ENCODE data around the gene TSPEAR. TPM values are rescaled to one million over a fixed set of nuclear protein-coding genes. Genes with fewer than 3 reads are reported as not detected.
A peak's percentile ranks its signal among the peaks of the same experiment; 100 is the strongest.

The TSPEAR gene
- total RNA-seq, 4 donors from 2014 or later: not detected

DNA sequence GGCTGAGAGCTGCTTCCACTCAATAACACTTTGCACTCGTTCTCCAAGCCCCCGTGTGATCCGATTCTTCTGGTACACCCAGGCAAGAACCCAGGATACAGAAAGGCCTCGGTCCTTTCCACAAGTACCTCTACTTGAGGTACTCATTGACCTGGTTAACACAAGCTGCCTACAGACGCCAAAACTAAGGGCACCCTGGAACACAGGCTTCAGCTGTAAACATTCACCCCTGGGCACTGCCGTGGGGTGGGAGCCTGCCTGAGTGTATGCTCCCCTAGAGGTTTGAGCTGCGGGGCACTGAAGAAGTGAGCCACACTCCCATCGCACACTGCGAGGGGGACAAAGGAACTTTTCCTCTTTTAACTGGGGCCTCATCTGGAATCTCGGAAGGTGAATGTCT lies 225.6 kb downstream of the TSPEAR start:
- Histone ChIP-seq H3K36me3 (no peaks in the 10 kb centered on the region), H3K9me3 (peaks cover 0 to 8% (median 0%) of the 10 kb centered on the region in 4 donors), H3K27me3 (no peaks in the 10 kb centered on the region), H3K27ac (no peak overlapping the region), H3K4me3 (peak overlapping the region in 1 of 4 donors; percentile 27), H3K4me1 (no peaks in the 10 kb centered on the region)
- TF ChIP-seq, protein P1, sequence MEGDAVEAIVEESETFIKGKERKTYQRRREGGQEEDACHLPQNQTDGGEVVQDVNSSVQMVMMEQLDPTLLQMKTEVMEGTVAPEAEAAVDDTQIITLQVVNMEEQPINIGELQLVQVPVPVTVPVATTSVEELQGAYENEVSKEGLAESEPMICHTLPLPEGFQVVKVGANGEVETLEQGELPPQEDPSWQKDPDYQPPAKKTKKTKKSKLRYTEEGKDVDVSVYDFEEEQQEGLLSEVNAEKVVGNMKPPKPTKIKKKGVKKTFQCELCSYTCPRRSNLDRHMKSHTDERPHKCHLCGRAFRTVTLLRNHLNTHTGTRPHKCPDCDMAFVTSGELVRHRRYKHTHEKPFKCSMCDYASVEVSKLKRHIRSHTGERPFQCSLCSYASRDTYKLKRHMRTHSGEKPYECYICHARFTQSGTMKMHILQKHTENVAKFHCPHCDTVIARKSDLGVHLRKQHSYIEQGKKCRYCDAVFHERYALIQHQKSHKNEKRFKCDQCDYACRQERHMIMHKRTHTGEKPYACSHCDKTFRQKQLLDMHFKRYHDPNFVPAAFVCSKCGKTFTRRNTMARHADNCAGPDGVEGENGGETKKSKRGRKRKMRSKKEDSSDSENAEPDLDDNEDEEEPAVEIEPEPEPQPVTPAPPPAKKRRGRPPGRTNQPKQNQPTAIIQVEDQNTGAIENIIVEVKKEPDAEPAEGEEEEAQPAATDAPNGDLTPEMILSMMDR (IDR thresholded peaks at IDR 0.05): no peak
- TF ChIP-seq POLR2A (IDR thresholded peaks at IDR 0.05) (no peak), EP300 (IDR thresholded peaks at IDR 0.05) (no peak)
- DNase-seq (ENCODE audit: low spot score in 2 of 2): no peak
- 69 to 85% methylated on average over 10 of the region's 10 CpGs for WGBS, 2 donors

DNA sequence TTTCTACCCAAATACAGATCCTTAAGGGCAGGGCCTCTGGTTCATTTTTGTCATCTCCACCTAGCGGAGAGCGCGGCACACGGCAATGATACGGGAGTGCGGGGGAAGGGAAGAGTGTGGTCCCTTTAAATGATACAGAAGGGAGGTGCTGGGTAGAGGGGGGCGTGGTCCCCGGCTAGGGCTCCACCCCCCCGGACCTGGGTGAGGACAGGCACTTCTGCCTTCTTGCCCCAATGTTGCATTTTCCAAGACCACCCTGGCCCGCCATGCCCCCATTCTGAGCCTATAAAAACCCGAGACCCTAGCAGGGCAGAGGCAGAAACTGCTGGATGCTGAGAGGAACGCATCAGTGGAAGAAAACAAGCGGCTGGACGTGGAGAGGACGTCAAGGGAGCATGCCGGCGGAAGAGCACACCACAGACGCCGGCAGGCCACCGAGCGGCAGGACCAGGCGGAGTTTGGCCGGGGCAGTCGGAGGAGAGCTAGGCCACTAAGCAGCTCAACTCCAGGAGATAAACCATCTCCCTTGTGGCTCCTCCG lies 226.0 kb downstream of the TSPEAR start:
- Histone ChIP-seq H3K36me3 (no peaks in the 10 kb centered on the region), H3K27me3 (no peaks in the 10 kb centered on the region), H3K27ac (no peak overlapping the region), H3K4me1 (no peaks in the 10 kb centered on the region), H3K4me3 (peak overlapping the region in 1 of 4 donors; percentile 27), H3K9me3 (peaks cover 0 to 5% (median 0%) of the 10 kb centered on the region in 4 donors)
- no peak for TF ChIP-seq EP300 (IDR thresholded peaks at IDR 0.05)
- TF ChIP-seq, protein P1 (IDR thresholded peaks at IDR 0.05): peak in 1 of 5 experiments; percentile 12
- TF ChIP-seq POLR2A (IDR thresholded peaks at IDR 0.05): no peak
- 68 to 76% methylated on average over 25 of the region's 25 CpGs for WGBS, 2 donors
- DNase-seq (ENCODE audit: low spot score in 2 of 2): peak in 1 of 2 donors; percentile 17

DNA sequence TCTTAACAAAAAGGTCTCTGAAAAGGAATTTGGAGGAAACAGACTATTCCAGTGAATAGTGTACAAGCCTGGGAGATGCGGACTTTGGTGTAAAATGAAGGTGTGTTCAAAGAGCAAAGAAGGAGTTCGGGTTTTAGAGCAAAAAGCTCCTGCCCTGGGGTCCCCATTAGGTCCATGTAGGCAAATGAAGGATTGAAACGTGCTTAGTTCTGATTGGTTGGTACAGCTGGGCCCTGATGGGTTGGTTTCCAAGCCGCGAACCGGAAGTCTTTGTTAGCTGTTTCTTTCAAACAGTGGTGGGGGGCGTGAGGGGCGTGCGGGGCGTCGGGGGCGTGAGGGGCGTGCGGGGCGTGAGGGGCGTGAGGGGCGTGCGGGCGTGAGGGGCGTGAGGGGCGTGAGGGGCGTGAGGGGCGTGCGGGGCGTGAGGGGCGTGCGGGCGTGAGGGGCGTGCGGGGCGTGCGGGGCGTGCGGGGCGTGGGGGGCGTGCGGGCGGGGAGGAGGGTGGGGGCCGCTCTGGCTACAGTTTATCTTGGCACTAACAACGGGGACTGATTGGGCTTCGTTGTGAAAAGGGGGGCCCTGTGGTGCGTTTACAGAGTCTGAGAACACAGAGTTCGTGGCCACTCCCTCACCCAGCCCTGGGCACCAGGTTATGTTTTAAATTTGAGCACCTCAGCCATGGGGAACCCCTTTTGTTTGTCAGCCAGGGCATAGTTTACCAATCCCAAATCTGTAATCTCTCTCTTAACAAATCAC lies 226.7 kb downstream of the TSPEAR start:
- H3K4me1 ChIP-seq: no peaks in the 10 kb centered on the region
- peaks cover 0 to 4% (median 0%) of the 10 kb centered on the region in 4 donors for H3K9me3 ChIP-seq
- no peak overlapping the region for H3K27ac ChIP-seq
- WGBS, 2 donors: 83 to 86% methylated on average over 24 to 30 of the region's 43 CpGs
- no peaks in the 10 kb centered on the region for H3K36me3 ChIP-seq
- TF ChIP-seq EP300 (IDR thresholded peaks at IDR 0.05) (no peak), POLR2A (IDR thresholded peaks at IDR 0.05) (no peak)
- TF ChIP-seq, protein P1 (IDR thresholded peaks at IDR 0.05): no peak
- no peaks in the 10 kb centered on the region for H3K27me3 ChIP-seq
- no peak overlapping the region for H3K4me3 ChIP-seq
- no peak for DNase-seq (ENCODE audit: low spot score in 2 of 2)

GRCh38 chr21:44483288-44484237 lies 227.8 kb downstream of the TSPEAR start:
- no peak for TF ChIP-seq POLR2A (IDR thresholded peaks at IDR 0.05)
- DNase-seq (ENCODE audit: low spot score in 2 of 2): no peak
- 67 to 71% methylated on average over 27 to 28 of the region's 28 CpGs for WGBS, 2 donors
- H3K4me3 ChIP-seq: no peak overlapping the region
- H3K27me3 ChIP-seq: no peaks in the 10 kb centered on the region
- H3K4me1 ChIP-seq: no peaks in the 10 kb centered on the region
- H3K27ac ChIP-seq: no peak overlapping the region
- no peaks in the 10 kb centered on the region for H3K36me3 ChIP-seq
- peaks cover 0 to 4% (median 0%) of the 10 kb centered on the region in 4 donors for H3K9me3 ChIP-seq

- Histone ChIP-seq H3K27ac (no peak overlapping the region), H3K4me1 (no peaks in the 10 kb centered on the region), H3K4me3 (no peak overlapping the region), H3K36me3 (no peaks in the 10 kb centered on the region), H3K9me3 (peaks cover 0 to 1% (median 0%) of the 10 kb centered on the region in 4 donors), H3K27me3 (no peaks in the 10 kb centered on the region)
- TF ChIP-seq, protein P1 (IDR thresholded peaks at IDR 0.05): no peak
- no peak for TF ChIP-seq EP300 (IDR thresholded peaks at IDR 0.05)
- no peak for TF ChIP-seq POLR2A (IDR thresholded peaks at IDR 0.05)
- DNase-seq (ENCODE audit: low spot score in 2 of 2): no peak
- WGBS, 2 donors: 77 to 81% methylated on average over 14 of the region's 14 CpGs
Observed at GRCh38 chr21:44482581-44483287, 228.6 kb downstream of the TSPEAR start.
